Neural progenitor cell (in vitro differentiated cells): ENCODE measurements around the gene DYSF.

Experiments used
- EZH2 ChIP-seq: fragments of 200-600 bp; sonication (generic); IDR thresholded peaks from 2 replicates; pipeline ENCODE4 v1.6.1; 2017; ENCODE audit warnings: antibody characterized with exemption, mild to moderate bottlenecking, moderate library complexity
- TF ChIP-seq, protein P1 (sequence below): fragments of 200-600 bp; sonication (generic); IDR thresholded peaks from 2 replicates; pipeline ENCODE4 v1.5.1; 2017; ENCODE audit warnings: antibody characterized with exemption, mild to moderate bottlenecking

- TF ChIP-seq, protein P1, sequence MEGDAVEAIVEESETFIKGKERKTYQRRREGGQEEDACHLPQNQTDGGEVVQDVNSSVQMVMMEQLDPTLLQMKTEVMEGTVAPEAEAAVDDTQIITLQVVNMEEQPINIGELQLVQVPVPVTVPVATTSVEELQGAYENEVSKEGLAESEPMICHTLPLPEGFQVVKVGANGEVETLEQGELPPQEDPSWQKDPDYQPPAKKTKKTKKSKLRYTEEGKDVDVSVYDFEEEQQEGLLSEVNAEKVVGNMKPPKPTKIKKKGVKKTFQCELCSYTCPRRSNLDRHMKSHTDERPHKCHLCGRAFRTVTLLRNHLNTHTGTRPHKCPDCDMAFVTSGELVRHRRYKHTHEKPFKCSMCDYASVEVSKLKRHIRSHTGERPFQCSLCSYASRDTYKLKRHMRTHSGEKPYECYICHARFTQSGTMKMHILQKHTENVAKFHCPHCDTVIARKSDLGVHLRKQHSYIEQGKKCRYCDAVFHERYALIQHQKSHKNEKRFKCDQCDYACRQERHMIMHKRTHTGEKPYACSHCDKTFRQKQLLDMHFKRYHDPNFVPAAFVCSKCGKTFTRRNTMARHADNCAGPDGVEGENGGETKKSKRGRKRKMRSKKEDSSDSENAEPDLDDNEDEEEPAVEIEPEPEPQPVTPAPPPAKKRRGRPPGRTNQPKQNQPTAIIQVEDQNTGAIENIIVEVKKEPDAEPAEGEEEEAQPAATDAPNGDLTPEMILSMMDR: no peak
- TF ChIP-seq EZH2: no peak
These were observed 109.2 kb downstream of the DYSF start for GRCh38 chr2:71562518-71562917.
